BJ (cell line): ENCODE data around the gene GALNT2. TPM values are rescaled to one million over a fixed set of nuclear protein-coding genes. Genes with fewer than 3 reads are reported as not detected.

Source experiments
- CTCF ChIA-PET: fragments of 350-600 bp; formaldehyde crosslinking; extraction: SDS; loops from one replicate; lab custom pipeline; 2021; ENCODE audit warnings: antibody characterized with exemption, inconsistent platforms; lab: Yijun Ruan, JAX
- POLR2A ChIA-PET: fragments of 300-600 bp; sonication (Branson Sonifier 250); formaldehyde crosslinking; extraction: SDS; loops from one replicate; lab custom pipeline; 2021; ENCODE audit warnings: antibody characterized with exemption; lab: Charles Lee
- DNase-seq: peaks from one replicate; pipeline ENCODE4 v3.0.0-alpha.2; 2011; ENCODE audit warnings: low read depth
- H3K27me3 ChIP-seq: 2 replicates; pipeline ENCODE4 v1.6.0; 2011; ENCODE audit warnings: low read length; ENCODE audit not compliant: control insufficient read depth, insufficient read depth
- H3K36me3 ChIP-seq: 2 replicates; pipeline ENCODE4 v1.5.1; 2011; ENCODE audit warnings: low read length; ENCODE audit not compliant: control insufficient read depth, insufficient read depth
- H3K4me3 ChIP-seq: 2 replicates; pipeline ENCODE4 v1.5.1; 2011; ENCODE audit warnings: low read depth, mild to moderate bottlenecking, control low read depth, low read length
- CTCF ChIP-seq: IDR thresholded peaks from 2 replicates; pipeline ENCODE4 v1.5.1; 2011; ENCODE audit warnings: low read depth, mild to moderate bottlenecking, control low read depth, inconsistent platforms, low read length, moderate library complexity; ENCODE audit not compliant: insufficient read depth
- polyA plus RNA-seq: library from polyadenylated mRNA; depleted of rRNA; stranded (reverse); fragments of >200 nt; gene quantifications from 2 replicates; pipeline ENCODE4 v1.2.3, GENCODE V29; 2011

Gene GALNT2
- polyA plus RNA-seq, 1 experiment: 90.9 TPM

GRCh38 chr1:230026572-230026971, 40.5 kb upstream of the GALNT2 start:
- ChIA-PET CTCF (no interaction called here), POLR2A (no interaction called here)
- Histone ChIP-seq H3K4me3 (no peak overlapping the region), H3K36me3 (no peaks in the 10 kb centered on the region), H3K27me3 (no peaks in the 10 kb centered on the region; the same call in 1 of the 2 replicates)
- DNase-seq: no peak
- no peak for TF ChIP-seq CTCF

GRCh38 chr1:230028602-230029223, 38.3 kb upstream of the GALNT2 start:
- H3K4me3 ChIP-seq: no peak overlapping the region
- no peaks in the 10 kb centered on the region for H3K27me3 ChIP-seq
- TF ChIP-seq CTCF: no peak
- ChIA-PET POLR2A (no interaction called here), CTCF (no interaction called here)
- no peaks in the 10 kb centered on the region for H3K36me3 ChIP-seq
- DNase-seq: no peak

- ChIA-PET POLR2A (no interaction called here), CTCF (no interaction called here)
- DNase-seq: no peak
- Histone ChIP-seq H3K4me3 (no peak overlapping the region), H3K27me3 (no peaks in the 10 kb centered on the region), H3K36me3 (no peaks in the 10 kb centered on the region)
- no peak for TF ChIP-seq CTCF
Observed at GRCh38 chr1:230029244-230029941, 37.6 kb upstream of the GALNT2 start.

GRCh38 chr1:230030122-230030821, 36.8 kb upstream of the GALNT2 start:
- TF ChIP-seq CTCF: no peak
- H3K36me3 ChIP-seq: no peaks in the 10 kb centered on the region
- CTCF ChIA-PET: interaction anchor here (1.1 to 1.2 kb wide), 2 partner anchors 11 to 23 kb away, joined by 3 to 4 read pairs; no protein-coding TSS in a partner anchor
- DNase-seq: no peak
- H3K4me3 ChIP-seq: no peak overlapping the region
- H3K27me3 ChIP-seq: no peaks in the 10 kb centered on the region
- POLR2A ChIA-PET: no interaction called here

GRCh38 chr1:230031131-230031530, 35.9 kb upstream of the GALNT2 start:
- no peaks in the 10 kb centered on the region for H3K36me3 ChIP-seq
- H3K27me3 ChIP-seq: no peaks in the 10 kb centered on the region
- TF ChIP-seq CTCF: no peak
- DNase-seq: no peak
- no peak overlapping the region for H3K4me3 ChIP-seq
- POLR2A ChIA-PET: no interaction called here
- CTCF ChIA-PET: interaction anchor here (0.5 to 1.2 kb wide), 4 partner anchors 10 to 466 kb away, joined by 3 to 6 read pairs (median 4); no protein-coding TSS in a partner anchor
